GM10266 (cell line): ENCODE data around the gene SCN8A.

Experiments
- DNase-seq: peaks from one replicate; pipeline ENCODE4 v3.0.0; 2012; ENCODE audit errors: extremely low spot score
- CTCF ChIP-seq: IDR thresholded peaks from 2 replicates; pipeline ENCODE4 v1.5.1; 2012; ENCODE audit warnings: mild to moderate bottlenecking, low read depth; ENCODE audit not compliant: control insufficient read depth, insufficient read depth; ENCODE audit errors: missing control alignments

Gene SCN8A

GRCh38 chr12:51653431-51653830 lies 62.4 kb downstream of the SCN8A start:
- TF ChIP-seq CTCF = no peak
- no peak for DNase-seq

DNA sequence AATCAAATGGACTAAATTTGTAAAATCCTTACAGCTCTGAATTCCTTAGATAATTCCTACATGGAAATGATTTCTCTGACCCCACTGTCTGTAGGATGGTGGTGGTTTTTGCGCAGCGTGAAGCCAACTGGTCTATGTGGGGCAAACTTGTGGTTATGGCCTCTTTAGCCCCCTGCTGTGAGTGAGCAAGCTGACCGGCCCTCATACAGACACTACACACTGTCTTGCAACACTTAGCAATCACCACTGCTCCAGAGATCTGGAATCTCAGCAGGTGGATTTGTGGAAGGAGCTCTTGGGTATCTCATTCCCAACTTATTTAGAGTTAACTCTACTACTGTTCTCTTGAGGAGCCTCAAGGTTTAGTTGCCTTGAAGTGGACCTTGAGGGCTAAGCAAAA lies 70.2 kb downstream of the SCN8A start:
- no peak for DNase-seq
- TF ChIP-seq CTCF = no peak

DNA sequence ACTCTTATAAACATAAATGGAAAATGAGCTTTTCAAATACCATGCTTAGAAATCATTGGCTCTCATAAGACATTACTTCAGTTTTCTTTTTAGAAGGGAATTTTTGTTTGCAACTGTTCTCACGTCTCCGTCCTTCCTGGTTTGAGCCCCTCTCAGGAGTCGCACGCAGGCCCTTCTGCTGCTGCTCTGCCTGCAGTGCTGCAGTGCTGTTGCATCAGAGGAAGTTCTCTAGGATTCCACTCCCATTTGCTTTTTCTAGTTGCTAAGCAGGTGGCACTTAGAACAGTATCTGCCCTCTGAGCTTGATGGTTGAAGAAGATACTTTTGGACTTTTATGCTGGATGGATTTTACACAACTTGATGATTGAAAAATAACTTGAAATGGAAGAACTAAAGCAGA lies 70.8 kb downstream of the SCN8A start:
- TF ChIP-seq CTCF = no peak
- DNase-seq = no peak

DNA sequence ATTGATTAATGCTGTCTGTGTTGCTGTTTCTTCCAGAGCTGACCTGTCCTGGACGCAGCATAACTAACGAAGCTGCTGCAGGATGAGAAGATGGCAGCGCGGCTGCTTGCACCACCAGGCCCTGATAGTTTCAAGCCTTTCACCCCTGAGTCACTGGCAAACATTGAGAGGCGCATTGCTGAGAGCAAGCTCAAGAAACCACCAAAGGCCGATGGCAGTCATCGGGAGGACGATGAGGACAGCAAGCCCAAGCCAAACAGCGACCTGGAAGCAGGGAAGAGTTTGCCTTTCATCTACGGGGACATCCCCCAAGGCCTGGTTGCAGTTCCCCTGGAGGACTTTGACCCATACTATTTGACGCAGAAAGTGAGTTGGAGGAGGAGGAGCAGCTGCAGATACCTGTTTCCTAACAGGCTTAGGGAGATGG lies 71.7 kb downstream of the SCN8A start:
- no peak for TF ChIP-seq CTCF
- DNase-seq = no peak

DNA sequence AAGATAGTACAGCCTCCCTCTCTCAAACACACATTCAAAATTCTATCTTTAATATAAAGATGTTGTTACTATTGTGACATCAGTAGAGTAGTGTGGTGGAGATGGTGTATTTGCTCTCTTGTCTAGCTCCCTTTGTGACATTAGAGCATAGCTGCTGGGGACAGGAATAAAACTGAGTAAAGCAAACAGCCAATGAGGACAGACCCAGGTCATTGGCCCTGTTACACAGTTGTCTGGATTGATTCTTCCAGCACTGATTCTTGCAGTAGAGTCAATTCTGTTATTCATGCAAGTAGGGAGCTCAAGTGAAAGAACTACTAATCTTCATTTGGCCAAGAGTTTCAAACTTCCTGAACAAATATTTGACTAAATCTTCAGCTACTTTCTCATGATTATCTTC lies 72.4 kb downstream of the SCN8A start:
- no peak for TF ChIP-seq CTCF
- no peak for DNase-seq

DNA sequence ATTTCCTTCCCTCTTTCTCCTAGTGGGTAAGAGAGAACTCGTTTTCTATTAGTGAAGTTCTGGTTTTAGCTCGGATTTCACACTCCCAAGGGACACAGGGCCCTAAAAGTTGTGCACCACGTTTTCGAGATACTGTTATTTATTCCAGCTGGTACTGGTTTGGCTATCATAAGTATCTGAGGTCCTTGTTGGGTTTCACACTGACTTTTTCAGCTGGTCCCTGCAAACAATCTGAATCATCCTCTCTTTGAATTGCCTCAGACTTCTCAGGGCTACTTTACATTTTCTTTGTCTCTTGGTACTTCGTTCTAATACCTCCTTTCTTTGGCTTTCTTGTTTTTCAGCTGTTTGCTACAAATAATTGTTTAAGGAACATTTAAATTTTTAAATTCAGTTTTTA lies 75.7 kb downstream of the SCN8A start:
- no peak for TF ChIP-seq CTCF
- DNase-seq = no peak

- no peak for TF ChIP-seq CTCF
- no peak for DNase-seq
Observed at GRCh38 chr12:51667269-51667668, 76.2 kb downstream of the SCN8A start.
